Astrocyte of the cerebellum (primary cell): ENCODE measurements around the gene TMA7B.

Source experiments
- DNase-seq: peaks from one replicate; pipeline ENCODE4 v3.0.0-alpha.2; 2011; ENCODE audit warnings: low read depth
- H3K4me3 ChIP-seq: 2 replicates; pipeline ENCODE4 v1.5.1; 2011; ENCODE audit warnings: mild to moderate bottlenecking, low read depth, low read length, moderate library complexity
- CTCF ChIP-seq: IDR thresholded peaks from 2 replicates; pipeline ENCODE4 v1.5.1; 2012; ENCODE audit warnings: low read length, low read depth, moderate library complexity, mild to moderate bottlenecking; ENCODE audit errors: missing control alignments
- in situ Hi-C: cut with HindIII; loops from 2 replicates; pipeline ENCODE4 v1.10.0; 2017; ENCODE audit warnings: low sequenced_read_pairs

The TMA7B gene

DNA sequence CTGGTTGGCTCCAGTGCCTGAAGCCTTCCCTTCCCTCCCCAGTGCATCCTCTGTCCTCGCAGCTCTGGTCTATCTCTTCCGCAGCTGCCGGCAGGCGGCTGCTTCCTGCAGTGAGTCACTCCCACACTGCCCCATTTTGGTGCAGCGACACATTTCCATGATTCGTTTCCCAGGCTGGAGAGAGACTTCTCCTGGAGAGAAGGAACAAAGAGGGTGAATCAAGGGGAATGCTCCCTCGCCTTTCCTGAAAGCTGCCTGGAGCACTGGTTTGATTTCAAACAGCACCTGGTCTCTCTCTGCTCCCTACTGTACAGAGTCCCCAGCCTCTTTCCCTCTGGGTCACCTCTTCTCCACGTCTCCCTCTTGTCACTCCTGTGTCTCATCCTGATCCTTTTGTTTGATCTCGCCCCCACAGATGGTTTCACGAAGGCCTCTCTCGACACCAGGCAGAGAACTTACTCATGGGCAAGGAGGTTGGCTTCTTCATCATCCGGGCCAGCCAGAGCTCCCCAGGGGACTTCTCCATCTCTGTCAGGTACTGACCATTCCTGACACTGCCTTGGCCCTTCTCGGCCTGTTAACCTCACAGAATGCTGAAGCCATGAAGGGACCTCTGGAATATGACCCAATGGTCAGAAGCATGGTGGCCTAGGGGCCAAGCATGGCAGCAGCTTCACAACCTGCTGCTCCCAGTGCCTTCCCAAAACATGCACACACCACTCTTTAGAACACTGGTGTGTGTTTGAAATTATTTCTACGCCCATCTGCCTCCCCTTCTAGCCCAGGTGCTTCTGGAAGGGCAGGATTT is at the start of gene TMA7B:
Gene TMA7B (plus strand): TSS at position 758 of the 808 bp plus-strand sequence. CDS start 3,978 bp downstream, outside the sequence.
- in situ Hi-C loops = no loop called here

GRCh38 chr22:39910876-39911613 is 49.2 kb upstream of the TMA7B start:
- in situ Hi-C loops = no loop called here
- no peak for TF ChIP-seq CTCF
- DNase-seq = no peak
- no peak overlapping the region for H3K4me3 ChIP-seq

More for the DNA sequence above, at the start of gene TMA7B:
- DNase-seq = no peak
- no peak within 1 kb of the TSS for H3K4me3 ChIP-seq
- peak; percentile 55 for TF ChIP-seq CTCF

- no peak overlapping the region for H3K4me3 ChIP-seq
- in situ Hi-C loops = no loop called here
Observed at GRCh38 chr22:39913321-39913720, 46.9 kb upstream of the TMA7B start.

DNA sequence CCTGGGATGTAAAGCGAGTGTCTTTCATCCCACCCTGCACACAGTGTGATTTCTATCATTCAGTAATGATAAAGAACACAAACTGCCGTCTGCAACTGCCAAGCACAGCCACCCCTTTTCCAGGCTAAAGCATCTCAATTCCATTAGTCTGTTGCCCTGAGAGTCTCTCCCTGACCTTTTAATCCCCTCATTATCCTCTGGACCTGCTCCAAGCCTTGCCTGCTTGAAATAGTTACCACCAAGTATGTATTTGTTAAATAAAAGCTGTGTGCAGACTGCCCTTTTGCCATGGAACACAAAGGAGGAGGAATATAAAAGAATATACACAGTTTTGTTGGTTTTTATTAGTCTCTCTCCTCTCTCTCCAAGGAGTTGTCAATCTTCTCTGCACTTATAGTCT is 46.3 kb upstream of the TMA7B start:
- TF ChIP-seq CTCF = no peak

More at GRCh38 chr22:39913321-39913720, 46.9 kb upstream of the TMA7B start:
- DNase-seq = no peak
- TF ChIP-seq CTCF = no peak

GRCh38 chr22:39914584-39914983 is 45.6 kb upstream of the TMA7B start:
- in situ Hi-C loops = no loop called here
- no peak overlapping the region for H3K4me3 ChIP-seq
- no peak for TF ChIP-seq CTCF
- no peak for DNase-seq

More for the DNA sequence above, 46.3 kb upstream of the TMA7B start:
- H3K4me3 ChIP-seq = no peak overlapping the region
- in situ Hi-C loops = no loop called here
- DNase-seq = no peak

GRCh38 chr22:39915295-39915726 is 44.9 kb upstream of the TMA7B start:
- in situ Hi-C loops = no loop called here
- TF ChIP-seq CTCF = no peak
- H3K4me3 ChIP-seq = no peak overlapping the region
- DNase-seq = no peak
